ENCODE data around the gene SEC14L6.

Gene SEC14L6

DNA sequence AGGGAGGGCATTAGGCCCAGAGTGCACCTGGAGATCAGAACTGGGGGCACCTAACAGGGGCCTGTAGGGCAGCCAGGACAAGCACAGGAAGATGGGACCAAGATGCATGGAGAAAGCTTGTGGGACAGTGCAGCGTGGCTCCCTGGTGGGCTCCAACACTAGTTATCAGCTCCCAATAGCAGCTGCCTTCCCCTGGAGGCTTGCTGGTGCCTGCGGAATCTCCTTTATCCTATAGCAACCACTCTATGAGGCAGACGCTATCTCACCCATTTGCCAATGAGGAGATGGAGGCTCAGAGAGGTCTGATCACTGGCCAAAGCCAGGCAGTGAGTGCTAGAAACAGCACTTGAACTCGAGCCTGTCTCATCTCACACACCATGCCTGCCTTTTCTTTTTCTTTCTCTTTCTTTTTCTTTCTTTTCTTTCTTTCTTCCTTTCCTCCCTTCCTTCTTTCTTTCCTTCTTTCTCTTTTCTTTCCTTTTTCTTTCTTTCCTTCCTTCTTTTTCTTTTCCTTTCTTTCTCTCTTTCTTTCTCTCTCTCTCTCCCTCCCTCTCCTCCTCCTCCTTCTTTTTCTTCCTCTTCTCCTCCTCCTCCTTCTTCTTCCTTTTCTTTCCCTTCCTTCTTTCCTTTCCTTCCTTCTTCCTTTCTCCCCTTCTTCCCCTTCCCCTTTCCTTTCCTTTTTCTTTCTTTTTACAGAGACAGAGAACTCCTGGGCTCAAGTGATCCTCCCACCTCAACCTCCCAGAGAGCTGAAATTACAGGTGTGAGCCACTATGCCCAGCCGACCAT is 25.0 kb downstream of the SEC14L6 start:
- no peaks in the 10 kb centered on the region for H3K27me3 ChIP-seq (ENCODE audit: insufficient read depth, poor library complexity, severe bottlenecking)
- no peak for TF ChIP-seq SPI1 (IDR thresholded peaks at IDR 0.05; ENCODE audit: borderline replicate concordance, low read depth)
- TF ChIP-seq, protein P1, sequence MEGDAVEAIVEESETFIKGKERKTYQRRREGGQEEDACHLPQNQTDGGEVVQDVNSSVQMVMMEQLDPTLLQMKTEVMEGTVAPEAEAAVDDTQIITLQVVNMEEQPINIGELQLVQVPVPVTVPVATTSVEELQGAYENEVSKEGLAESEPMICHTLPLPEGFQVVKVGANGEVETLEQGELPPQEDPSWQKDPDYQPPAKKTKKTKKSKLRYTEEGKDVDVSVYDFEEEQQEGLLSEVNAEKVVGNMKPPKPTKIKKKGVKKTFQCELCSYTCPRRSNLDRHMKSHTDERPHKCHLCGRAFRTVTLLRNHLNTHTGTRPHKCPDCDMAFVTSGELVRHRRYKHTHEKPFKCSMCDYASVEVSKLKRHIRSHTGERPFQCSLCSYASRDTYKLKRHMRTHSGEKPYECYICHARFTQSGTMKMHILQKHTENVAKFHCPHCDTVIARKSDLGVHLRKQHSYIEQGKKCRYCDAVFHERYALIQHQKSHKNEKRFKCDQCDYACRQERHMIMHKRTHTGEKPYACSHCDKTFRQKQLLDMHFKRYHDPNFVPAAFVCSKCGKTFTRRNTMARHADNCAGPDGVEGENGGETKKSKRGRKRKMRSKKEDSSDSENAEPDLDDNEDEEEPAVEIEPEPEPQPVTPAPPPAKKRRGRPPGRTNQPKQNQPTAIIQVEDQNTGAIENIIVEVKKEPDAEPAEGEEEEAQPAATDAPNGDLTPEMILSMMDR (IDR thresholded peaks at IDR 0.05; ENCODE audit: insufficient read depth, low read length), result no peak
- TF ChIP-seq GABPA (IDR thresholded peaks at IDR 0.05; ENCODE audit: low read depth), result no peak
- TF ChIP-seq, protein P2, sequence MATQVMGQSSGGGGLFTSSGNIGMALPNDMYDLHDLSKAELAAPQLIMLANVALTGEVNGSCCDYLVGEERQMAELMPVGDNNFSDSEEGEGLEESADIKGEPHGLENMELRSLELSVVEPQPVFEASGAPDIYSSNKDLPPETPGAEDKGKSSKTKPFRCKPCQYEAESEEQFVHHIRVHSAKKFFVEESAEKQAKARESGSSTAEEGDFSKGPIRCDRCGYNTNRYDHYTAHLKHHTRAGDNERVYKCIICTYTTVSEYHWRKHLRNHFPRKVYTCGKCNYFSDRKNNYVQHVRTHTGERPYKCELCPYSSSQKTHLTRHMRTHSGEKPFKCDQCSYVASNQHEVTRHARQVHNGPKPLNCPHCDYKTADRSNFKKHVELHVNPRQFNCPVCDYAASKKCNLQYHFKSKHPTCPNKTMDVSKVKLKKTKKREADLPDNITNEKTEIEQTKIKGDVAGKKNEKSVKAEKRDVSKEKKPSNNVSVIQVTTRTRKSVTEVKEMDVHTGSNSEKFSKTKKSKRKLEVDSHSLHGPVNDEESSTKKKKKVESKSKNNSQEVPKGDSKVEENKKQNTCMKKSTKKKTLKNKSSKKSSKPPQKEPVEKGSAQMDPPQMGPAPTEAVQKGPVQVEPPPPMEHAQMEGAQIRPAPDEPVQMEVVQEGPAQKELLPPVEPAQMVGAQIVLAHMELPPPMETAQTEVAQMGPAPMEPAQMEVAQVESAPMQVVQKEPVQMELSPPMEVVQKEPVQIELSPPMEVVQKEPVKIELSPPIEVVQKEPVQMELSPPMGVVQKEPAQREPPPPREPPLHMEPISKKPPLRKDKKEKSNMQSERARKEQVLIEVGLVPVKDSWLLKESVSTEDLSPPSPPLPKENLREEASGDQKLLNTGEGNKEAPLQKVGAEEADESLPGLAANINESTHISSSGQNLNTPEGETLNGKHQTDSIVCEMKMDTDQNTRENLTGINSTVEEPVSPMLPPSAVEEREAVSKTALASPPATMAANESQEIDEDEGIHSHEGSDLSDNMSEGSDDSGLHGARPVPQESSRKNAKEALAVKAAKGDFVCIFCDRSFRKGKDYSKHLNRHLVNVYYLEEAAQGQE (IDR thresholded peaks at IDR 0.05; ENCODE audit: insufficient replicate concordance, low read depth), result no peak
- no peak for TF ChIP-seq POLR2AphosphoS5 (IDR thresholded peaks at IDR 0.05; ENCODE audit: low read depth)
- no peak overlapping the region for H3K4me3 ChIP-seq (replicated peaks; ENCODE audit: insufficient read depth, low read length)
- no peak overlapping the region for H3K27ac ChIP-seq (replicated peaks)
- DNase-seq (ENCODE audit: low read depth in 1 of 2, low spot score in 1 of 2), result no peak

DNA sequence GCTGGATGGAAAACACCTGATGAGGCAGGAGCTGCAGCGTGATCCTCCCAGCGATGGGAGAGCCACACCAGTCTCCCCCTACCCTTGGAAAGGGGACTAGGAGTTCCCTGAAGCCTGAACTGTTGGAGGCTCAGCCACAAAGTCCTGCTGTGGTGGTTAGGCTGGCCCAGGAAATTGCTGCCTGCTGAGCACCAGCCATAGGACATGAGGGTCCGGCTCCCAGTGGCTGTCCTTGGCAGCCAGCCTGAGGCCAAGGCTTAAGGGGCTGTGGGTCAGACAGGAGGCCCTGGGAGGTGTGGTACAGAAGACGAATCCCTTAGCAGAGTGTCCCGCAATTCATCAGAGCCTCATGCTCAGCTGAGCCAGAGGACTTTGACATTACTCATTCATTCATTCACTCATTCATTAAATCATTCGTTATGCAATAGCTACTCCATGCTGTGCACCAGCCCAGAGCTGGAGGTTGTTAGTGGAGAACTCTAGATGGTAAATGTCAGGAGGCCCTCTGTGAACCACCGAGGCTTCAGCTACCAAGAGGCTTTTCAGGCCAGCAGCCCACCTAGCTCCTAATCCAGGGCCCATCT is 26.6 kb downstream of the SEC14L6 start:
- Histone ChIP-seq H3K27me3 (ENCODE audit: insufficient read depth, poor library complexity, severe bottlenecking) (no peaks in the 10 kb centered on the region), H3K4me3 (replicated peaks; ENCODE audit: insufficient read depth, low read length) (no peak overlapping the region), H3K27ac (replicated peaks) (no peak overlapping the region)
- TF ChIP-seq, protein P2 (IDR thresholded peaks at IDR 0.05; ENCODE audit: insufficient replicate concordance, low read depth), result no peak
- no peak for TF ChIP-seq POLR2AphosphoS5 (IDR thresholded peaks at IDR 0.05; ENCODE audit: low read depth)
- TF ChIP-seq, protein P1 (IDR thresholded peaks at IDR 0.05; ENCODE audit: insufficient read depth, low read length), result no peak
- no peak for TF ChIP-seq GABPA (IDR thresholded peaks at IDR 0.05; ENCODE audit: low read depth)
- TF ChIP-seq SPI1 (IDR thresholded peaks at IDR 0.05; ENCODE audit: borderline replicate concordance, low read depth), result no peak
- DNase-seq (ENCODE audit: low read depth in 1 of 2, low spot score in 1 of 2), result no peak

DNA sequence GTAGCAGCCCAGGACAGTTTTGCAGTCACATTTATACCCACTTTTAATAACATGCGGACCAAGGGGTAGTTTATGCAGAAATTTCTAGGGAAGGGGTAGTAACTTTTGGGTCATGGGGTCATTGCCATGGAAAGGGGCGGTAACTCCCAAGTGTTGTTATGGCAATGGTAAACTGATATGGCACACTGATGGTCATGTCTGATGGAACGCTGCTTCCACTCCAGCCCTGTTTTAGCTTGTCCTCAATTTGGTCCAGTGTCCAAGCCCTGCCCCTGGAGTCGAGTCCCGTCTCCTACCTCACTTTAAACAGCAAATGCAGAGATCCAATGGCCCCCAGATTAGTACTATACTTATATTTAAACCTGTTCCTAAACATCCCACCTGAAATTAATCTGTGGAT is 29.8 kb downstream of the SEC14L6 start:
- H3K4me3 ChIP-seq (replicated peaks; ENCODE audit: insufficient read depth, low read length), result no peak overlapping the region
- TF ChIP-seq POLR2AphosphoS5 (IDR thresholded peaks at IDR 0.05; ENCODE audit: low read depth), result no peak
- TF ChIP-seq, protein P2 (IDR thresholded peaks at IDR 0.05; ENCODE audit: insufficient replicate concordance, low read depth), result no peak

More for the DNA sequence above, 29.8 kb downstream of the SEC14L6 start:
- Histone ChIP-seq H3K27ac (replicated peaks) (no peak overlapping the region), H3K27me3 (ENCODE audit: insufficient read depth, poor library complexity, severe bottlenecking) (no peaks in the 10 kb centered on the region)
- no peak for DNase-seq (ENCODE audit: low read depth in 1 of 2, low spot score in 1 of 2)
